Epithelial cell of proximal tubule (primary cell): ENCODE results near the gene ATG9B. TPM values are rescaled to one million over a fixed set of nuclear protein-coding genes. Genes with fewer than 3 reads are reported as not detected.
A peak's percentile ranks its signal among the peaks of the same experiment; 100 is the strongest.

Experiments used
- DNase-seq: peaks from one replicate; pipeline ENCODE4 v3.0.0-alpha.2; 2011; ENCODE audit warnings: low read depth
- H3K4me3 ChIP-seq: 2 replicates; pipeline ENCODE4 v1.5.1; 2011; ENCODE audit warnings: low read depth, mild to moderate bottlenecking, low read length
- total RNA-seq: library from RNA; depleted of rRNA; stranded (reverse); fragments of >200 nt; gene quantifications from 2 replicates; pipeline ENCODE4 v1.2.3, GENCODE V29; 2015
- TF ChIP-seq, protein P1 (sequence below): conservative IDR thresholded peaks from 2 replicates; pipeline ENCODE4 v1.5.1; 2012; ENCODE audit warnings: low read depth, mild to moderate bottlenecking, low read length

Gene ATG9B
- total RNA-seq, 1 donor from 2014 or later, result 1.1 TPM

DNA sequence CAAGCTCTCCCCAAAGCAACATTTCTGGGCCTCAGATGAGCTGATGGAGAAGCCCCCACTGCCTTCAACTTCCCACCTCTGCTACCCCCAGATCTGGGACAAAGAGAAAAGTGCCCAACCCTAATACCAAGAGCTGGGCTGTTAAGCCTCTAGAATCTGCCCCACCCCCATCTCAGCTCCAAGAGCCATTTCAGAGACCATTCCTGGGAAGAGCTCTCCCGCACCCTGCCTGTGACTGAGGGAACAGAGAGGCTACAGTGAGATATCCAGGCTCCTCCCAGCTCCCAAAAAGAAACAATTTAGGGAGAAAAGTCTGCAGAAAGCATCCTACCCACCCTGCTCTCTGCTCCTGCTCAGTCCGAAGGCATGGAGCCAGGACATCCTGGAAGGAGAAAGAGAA lies 43.6 kb downstream of the ATG9B start:
- H3K4me3 ChIP-seq, result no peak overlapping the region
- no peak for DNase-seq
- TF ChIP-seq, protein P1, sequence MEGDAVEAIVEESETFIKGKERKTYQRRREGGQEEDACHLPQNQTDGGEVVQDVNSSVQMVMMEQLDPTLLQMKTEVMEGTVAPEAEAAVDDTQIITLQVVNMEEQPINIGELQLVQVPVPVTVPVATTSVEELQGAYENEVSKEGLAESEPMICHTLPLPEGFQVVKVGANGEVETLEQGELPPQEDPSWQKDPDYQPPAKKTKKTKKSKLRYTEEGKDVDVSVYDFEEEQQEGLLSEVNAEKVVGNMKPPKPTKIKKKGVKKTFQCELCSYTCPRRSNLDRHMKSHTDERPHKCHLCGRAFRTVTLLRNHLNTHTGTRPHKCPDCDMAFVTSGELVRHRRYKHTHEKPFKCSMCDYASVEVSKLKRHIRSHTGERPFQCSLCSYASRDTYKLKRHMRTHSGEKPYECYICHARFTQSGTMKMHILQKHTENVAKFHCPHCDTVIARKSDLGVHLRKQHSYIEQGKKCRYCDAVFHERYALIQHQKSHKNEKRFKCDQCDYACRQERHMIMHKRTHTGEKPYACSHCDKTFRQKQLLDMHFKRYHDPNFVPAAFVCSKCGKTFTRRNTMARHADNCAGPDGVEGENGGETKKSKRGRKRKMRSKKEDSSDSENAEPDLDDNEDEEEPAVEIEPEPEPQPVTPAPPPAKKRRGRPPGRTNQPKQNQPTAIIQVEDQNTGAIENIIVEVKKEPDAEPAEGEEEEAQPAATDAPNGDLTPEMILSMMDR, result no peak

DNA sequence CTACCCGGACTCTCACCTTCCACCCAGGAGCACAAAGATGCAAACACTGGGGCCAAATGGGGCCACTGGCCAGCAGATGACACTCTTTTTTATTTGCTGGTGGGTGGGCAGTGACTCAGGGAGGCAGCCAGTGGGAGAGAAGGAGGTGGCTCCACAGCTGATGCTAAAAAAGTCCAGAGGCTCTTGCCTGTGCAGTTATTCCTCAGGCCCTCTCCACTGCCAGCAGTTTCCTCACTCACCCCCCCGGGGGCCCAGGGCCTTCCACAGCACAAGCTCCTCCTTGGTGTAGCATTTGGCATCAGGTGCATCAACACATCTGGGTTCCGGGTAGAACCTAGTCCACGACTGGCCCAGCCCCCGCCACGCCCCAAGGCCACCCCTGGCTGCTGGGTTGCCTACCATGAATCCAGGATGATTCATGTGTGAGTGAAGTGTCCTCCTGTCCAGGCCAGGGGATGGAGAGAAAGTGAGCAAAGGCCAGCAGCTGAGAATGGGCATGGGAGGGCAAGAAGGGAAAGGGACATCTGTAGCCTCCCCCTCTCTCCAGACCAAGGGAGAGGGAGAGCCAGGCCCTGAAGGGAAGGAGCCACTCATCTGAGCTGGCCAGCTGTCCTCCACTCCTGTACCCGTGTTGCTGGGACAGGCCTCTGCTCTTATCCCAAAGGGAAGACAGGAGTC lies 44.4 kb downstream of the ATG9B start:
- no peak for DNase-seq
- H3K4me3 ChIP-seq, result no peak overlapping the region
- TF ChIP-seq, protein P1, result no peak

DNA sequence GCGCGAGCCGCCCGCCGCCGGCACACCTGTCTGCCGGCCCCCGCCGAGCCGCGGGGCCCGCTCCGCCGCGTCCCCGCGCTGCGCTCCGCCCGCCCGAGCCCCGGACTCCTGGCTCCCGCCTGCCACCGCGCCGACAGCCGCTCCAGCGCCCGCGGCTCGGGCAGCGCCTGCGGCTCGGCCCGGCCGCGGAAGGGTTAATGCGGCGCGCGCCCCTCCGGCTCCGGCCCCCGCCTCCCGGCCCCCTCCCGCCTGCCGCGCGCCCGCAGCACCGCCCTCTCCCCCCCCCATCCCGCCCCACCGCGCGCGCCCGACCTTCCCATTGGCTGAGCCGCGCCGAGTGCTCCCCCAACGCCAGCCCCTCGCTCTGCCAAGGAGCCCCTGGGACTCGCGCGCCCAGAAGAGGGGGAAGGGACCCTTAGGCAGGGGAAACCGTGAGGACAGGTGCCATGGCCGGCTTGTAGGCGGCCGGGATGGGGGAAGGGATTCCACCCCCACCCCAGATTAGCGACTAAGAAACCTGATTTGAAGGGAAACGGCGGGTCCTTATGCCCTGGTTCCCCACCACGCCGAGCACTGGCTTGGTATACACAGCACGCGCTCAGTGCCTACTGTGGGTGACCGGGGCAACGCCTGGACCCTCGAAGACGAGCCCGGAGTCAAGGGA lies 46.0 kb downstream of the ATG9B start, which contains the start of gene KCNH2:
Gene KCNH2 (minus strand): TSS at position 196 of the 664 bp plus-strand sequence. CDS start 408 bp downstream, outside the sequence.
- TF ChIP-seq, protein P1, result no peak
- H3K4me3 ChIP-seq, result peak within 1 kb of the TSS; percentile 8
- no peak for DNase-seq

DNA sequence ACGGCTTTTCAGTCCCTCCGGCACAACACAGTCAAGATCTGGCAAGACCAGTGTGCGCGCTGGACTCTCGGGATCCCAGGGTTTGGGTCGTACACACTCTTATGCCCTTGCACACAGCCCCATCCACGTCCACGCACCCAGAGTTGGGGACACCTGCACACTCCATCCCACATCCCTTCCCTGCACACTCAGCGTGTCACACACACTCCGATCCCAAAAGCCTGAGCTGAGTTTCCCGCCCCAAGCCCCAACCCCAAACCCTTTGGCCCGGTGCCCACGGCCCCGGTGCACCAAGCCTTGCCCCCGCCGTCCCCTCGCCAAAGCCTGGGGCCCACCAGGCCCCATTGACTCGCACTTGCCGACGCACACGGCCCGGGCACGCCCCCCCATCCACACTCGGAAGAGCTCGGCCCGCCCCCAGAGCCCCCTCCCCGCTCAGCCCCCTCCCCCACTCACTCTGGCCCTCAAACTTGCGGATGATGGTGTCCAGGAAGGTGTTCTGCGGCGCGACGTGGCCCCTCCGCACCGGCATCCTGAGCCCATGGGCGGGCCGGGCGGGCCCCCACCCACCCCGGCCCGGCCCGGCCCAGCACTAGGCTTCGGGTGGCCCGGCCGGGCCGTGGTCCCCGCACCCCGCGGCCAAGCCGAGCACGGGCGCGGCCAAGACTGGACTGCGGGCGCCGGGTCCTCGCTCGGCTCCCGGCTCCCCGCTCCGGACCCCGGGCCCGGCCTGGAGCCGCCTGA lies 46.7 kb downstream of the ATG9B start:
- no peak overlapping the region for H3K4me3 ChIP-seq
- DNase-seq, result no peak
- TF ChIP-seq, protein P1, result no peak

DNA sequence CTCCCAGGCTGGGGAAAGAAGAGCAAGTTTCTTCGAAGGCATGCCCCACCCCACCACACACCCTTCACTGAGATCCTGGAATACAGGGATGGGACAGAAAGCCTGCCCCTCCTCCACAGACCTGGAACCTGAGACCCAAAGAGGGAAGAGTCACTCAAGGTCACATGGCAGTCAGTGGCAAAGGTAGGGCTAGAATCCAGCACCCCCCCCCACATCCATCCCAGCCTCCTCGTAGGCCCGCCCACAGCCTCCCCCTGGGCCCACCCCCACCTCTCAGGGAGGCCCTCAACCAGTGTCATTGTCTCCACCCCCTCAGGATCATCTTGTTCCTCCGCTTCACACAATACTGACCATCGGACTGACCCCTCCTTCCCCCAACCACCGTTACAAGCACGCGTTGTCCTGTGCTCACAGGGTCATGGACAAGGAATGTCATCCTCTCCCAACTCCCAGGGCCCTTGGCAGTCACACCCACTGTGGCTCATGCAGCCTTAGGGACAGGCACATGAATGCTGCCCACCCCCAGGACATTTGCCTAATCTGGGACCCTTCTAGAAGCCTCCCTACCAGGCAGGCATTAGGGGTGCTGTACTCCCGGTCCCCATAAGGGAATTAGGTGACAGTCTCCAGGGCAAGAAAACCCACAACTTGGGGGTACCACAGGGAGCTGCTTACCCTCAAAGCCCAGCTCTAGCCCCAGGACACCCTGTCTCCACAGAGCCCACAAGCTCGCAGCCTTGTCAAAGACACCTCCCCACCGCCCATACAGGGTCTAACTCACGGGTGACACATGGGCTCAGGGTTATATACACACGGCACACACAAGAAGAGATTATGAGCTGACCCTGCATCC lies 47.5 kb downstream of the ATG9B start:
- TF ChIP-seq, protein P1, result no peak
- H3K4me3 ChIP-seq, result no peak overlapping the region
- DNase-seq, result no peak

DNA sequence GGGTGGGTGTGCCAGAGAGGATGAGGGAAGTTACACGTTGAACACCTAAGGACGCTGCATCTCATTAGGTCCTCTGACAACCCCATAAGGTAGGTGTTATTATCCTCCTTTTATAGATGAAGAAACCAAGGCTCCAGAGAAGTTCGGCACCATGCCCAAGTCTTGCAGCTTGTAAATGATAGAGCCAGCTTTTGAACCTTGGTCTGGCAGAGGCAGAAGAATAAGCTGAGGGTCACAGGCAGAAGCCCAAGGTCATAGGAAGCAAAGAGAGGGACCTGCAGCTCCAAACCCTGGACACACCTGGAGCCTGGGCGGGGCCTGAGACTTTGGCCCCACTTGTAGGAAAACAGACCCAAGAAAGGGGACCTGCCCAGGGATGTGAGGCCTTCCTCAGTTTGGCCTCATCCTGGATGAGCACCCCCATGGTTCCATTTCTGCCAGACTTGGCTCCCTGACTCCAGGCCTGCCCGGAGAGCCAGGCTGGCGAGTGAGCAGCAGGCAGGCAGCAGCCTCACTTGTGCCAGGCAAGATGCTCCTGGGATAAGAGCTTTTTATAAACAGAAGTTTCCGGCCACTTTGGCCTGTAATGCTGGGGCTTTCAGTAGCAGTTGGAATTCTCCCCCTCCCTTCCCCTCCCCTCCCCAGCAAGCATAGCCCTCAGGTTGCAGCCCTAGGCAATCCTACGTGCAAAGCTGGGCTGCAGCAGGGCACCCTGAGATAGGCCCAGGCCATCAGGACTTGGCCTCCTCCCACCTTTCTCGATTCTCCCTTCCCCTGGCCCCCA lies 48.6 kb downstream of the ATG9B start:
- TF ChIP-seq, protein P1, result no peak
- no peak overlapping the region for H3K4me3 ChIP-seq
- no peak for DNase-seq
